Kidney (tissue), 14 donors: ENCODE measurements around the gene SLC23A3. TPM values are rescaled to one million over a fixed set of nuclear protein-coding genes. Genes with fewer than 3 reads are reported as not detected.

Source experiments
- DNase-seq, 5 donors: peaks; one replicate each; pipeline ENCODE4 v3.0.0-alpha.2; 2013 to 2020
- FAIRE-seq: peaks from 2 replicates; lab custom pipeline; 2012; peaks lifted over from hg19 to GRCh38; lab: Jason Lieb, UNC
- H3K27ac ChIP-seq, 2 donors: one replicate each; pipeline ENCODE4 v1.7.0; 2013; ENCODE audit warnings: low read depth in 2 of 2, low read length in 2 of 2, inconsistent platforms in 1 of 2
- H3K27me3 ChIP-seq: one replicate; pipeline ENCODE4 v1.7.1; 2013; ENCODE audit warnings: low read length, inconsistent platforms; ENCODE audit not compliant: control insufficient read depth, insufficient read depth
- H3K36me3 ChIP-seq, 3 donors: one replicate each; pipeline versions ENCODE4 v1.7.0 to v1.7.1; 2013; ENCODE audit warnings: low read length in 3 of 3, control low read depth in 1 of 3, inconsistent platforms in 1 of 3; ENCODE audit not compliant: insufficient read depth in 3 of 3, control insufficient read depth in 2 of 3
- H3K4me1 ChIP-seq, 3 donors: one replicate each; pipeline versions ENCODE4 v1.7.0 to v1.7.1; 2013; ENCODE audit warnings: low read length in 3 of 3, inconsistent platforms in 1 of 3, low read depth in 1 of 3; ENCODE audit not compliant: control insufficient read depth in 2 of 3, insufficient read depth in 2 of 3
- H3K4me3 ChIP-seq, 3 donors: one replicate each; pipeline versions ENCODE4 v1.7.0 to v1.8.1; 2013; ENCODE audit warnings: low read length in 3 of 3, control low read depth in 1 of 3, inconsistent platforms in 1 of 3
- H3K9ac ChIP-seq, 3 donors: one replicate each; pipeline versions ENCODE4 v1.7.0 to v1.7.1; 2013; ENCODE audit warnings: low read length in 3 of 3, control low read depth in 1 of 3, inconsistent platforms in 1 of 3
- H3K9me3 ChIP-seq, 3 donors: one replicate each; pipeline versions ENCODE4 v1.7.0 to v1.7.1; 2013; ENCODE audit warnings: low read length in 3 of 3, control low read depth in 1 of 3, inconsistent platforms in 1 of 3; ENCODE audit not compliant: control insufficient read depth in 2 of 3, insufficient read depth in 1 of 3
- CTCF ChIP-seq: IDR thresholded peaks from 3 replicates; pipeline ENCODE4 v1.5.1; 2012; ENCODE audit warnings: mild to moderate bottlenecking, moderate library complexity, borderline replicate concordance; ENCODE audit not compliant: insufficient read depth; ENCODE audit errors: extremely low read depth
- intact Hi-C: fragments of 100-400 bp; cut with DNase I; formaldehyde crosslinking; loops from one replicate; pipeline ENCODE4 v1.11.1; 2022
- polyA plus RNA-seq: library from polyadenylated mRNA; stranded (reverse); fragments of 350-450 nt; fragmentation: Illumina TruSeq; extraction: RNeasy Lipid Tissue Mini Kit (QIAGEN cat#74804); gene quantifications from one replicate; pipeline ENCODE4 v1.2.3, GENCODE V29; 2014; ENCODE audit warnings: low read depth, low replicate concordance; ENCODE audit not compliant: insufficient read depth
- total RNA-seq: library from RNA; stranded (reverse); fragmentation: NEBNext Ultra II Directional; extraction: Animal tissue kit (Norgen Biotek cat#: 25700); gene quantifications from one replicate; pipeline ENCODE4 v1.2.1, GENCODE V29; 2021
- donor health status: control.
- donor health status: control.
- donor health status: control.
- donor health status: control.
- donor health status: control.
- donor health status: DM: yes; HTN: yes; CAD: no.
- donor health status: Normal renal cell carcinoma (clear cell type).

The SLC23A3 gene
- total and polyA plus RNA-seq, 2 donors from 2014 or later = 2.8 to 10.9 TPM

- Histone ChIP-seq H3K4me1 (peaks cover 5 to 41% (median 32%) of the 10 kb centered on the region in 3 donors), H3K9me3 (no peaks in the 10 kb centered on the region), H3K9ac (no peak overlapping the region), H3K27me3 (no peaks in the 10 kb centered on the region), H3K36me3 (peaks cover 5 to 30% (median 16%) of the 10 kb centered on the region in 3 donors), H3K4me3 (no peak overlapping the region), H3K27ac (peak overlapping the region; percentile 80 to 82)
- intact Hi-C loops = no loop called here
- no peak for FAIRE-seq
- no peak for TF ChIP-seq CTCF
- peak in 1 of 5 donors; percentile 73 for DNase-seq
These were observed 2.7 kb upstream of the SLC23A3 start for GRCh38 chr2:219172231-219173154.

- TF ChIP-seq CTCF = peak; percentile 54
- DNase-seq (peak in 4 of 5 donors; percentile 40 to 84 (median 66)), FAIRE-seq (peak; percentile 74)
- peaks cover 5 to 30% (median 16%) of the 10 kb centered on the region in 3 donors for H3K36me3 ChIP-seq
- no peaks in the 10 kb centered on the region for H3K27me3 ChIP-seq
- peak overlapping the region; percentile 80 to 82 for H3K27ac ChIP-seq
- no peak overlapping the region for H3K9ac ChIP-seq
- H3K4me1 ChIP-seq = peaks cover 5 to 41% (median 32%) of the 10 kb centered on the region in 3 donors
- no peak overlapping the region for H3K4me3 ChIP-seq
- H3K9me3 ChIP-seq = no peaks in the 10 kb centered on the region
- intact Hi-C loops = no loop called here
These were observed 1.4 kb upstream of the SLC23A3 start for GRCh38 chr2:219171231-219171651.

GRCh38 chr2:219168932-219169331, 897 bp downstream of the SLC23A3 start:
- peaks cover 0 to 18% (median 6%) of the 10 kb centered on the region in 3 donors for H3K36me3 ChIP-seq
- no peak overlapping the region for H3K27ac ChIP-seq
- intact Hi-C loops = loop anchor here (10.0 kb wide), 1 partner anchor 116 kb away; no protein-coding TSS in a partner anchor
- TF ChIP-seq CTCF = no peak
- H3K27me3 ChIP-seq = no peaks in the 10 kb centered on the region
- no peak for DNase-seq
- peak overlapping the region in 1 of 3 donors; percentile 50 for H3K4me3 ChIP-seq
- H3K9ac ChIP-seq = no peak overlapping the region
- peaks cover 0 to 27% (median 14%) of the 10 kb centered on the region in 3 donors for H3K4me1 ChIP-seq
- H3K9me3 ChIP-seq = no peaks in the 10 kb centered on the region
- no peak for FAIRE-seq
